ENCODE results near the gene SYTL2.
"Not testable (repeated sequence)": the region's sequence is repeated elsewhere in the genome, so short reads cannot be mapped to it uniquely, and the experiment has no call there.

Gene SYTL2

GRCh38 chr11:85680897-85681296, 130.0 kb downstream of the SYTL2 start:
- peak; percentile 15 for DNase-seq

GRCh38 chr11:85679576-85679975, 131.4 kb downstream of the SYTL2 start:
- no peak for DNase-seq

GRCh38 chr11:85673393-85673792, 137.5 kb downstream of the SYTL2 start:
- DNase-seq, result no peak

- no peak for DNase-seq
Observed at GRCh38 chr11:85672105-85672902, 138.6 kb downstream of the SYTL2 start.

- not testable (repeated sequence) for DNase-seq
Observed at GRCh38 chr11:85670949-85671663, 139.8 kb downstream of the SYTL2 start.

GRCh38 chr11:85668157-85668556, 142.8 kb downstream of the SYTL2 start:
- no peak for DNase-seq

- DNase-seq, result no peak
Observed at GRCh38 chr11:85666687-85667086, 144.3 kb downstream of the SYTL2 start.

GRCh38 chr11:85665733-85666132, 145.2 kb downstream of the SYTL2 start:
- peak; percentile 15 for DNase-seq

GRCh38 chr11:85664615-85665481, 146.1 kb downstream of the SYTL2 start, which contains the start of gene CREBZF:
Gene CREBZF (minus strand): TSS chr11:85665129. CDS start chr11:85664875, 254 bp downstream.
- DNase-seq, result peak; percentile 95

- peak; percentile 88 for DNase-seq
Observed at GRCh38 chr11:85663753-85664614, 147.0 kb downstream of the SYTL2 start.

- DNase-seq, result peak; percentile 36
Observed at GRCh38 chr11:85663080-85663752, 147.7 kb downstream of the SYTL2 start.

- DNase-seq, result no peak
Observed at GRCh38 chr11:85661972-85662664, 148.8 kb downstream of the SYTL2 start.

GRCh38 chr11:85658180-85658579, 152.8 kb downstream of the SYTL2 start:
- DNase-seq, result no peak

GRCh38 chr11:85656777-85657176, 154.2 kb downstream of the SYTL2 start:
- DNase-seq, result no peak

- not testable (repeated sequence) for DNase-seq
Observed at GRCh38 chr11:85654343-85654742, 156.6 kb downstream of the SYTL2 start.

- no peak for DNase-seq
Observed at GRCh38 chr11:85652786-85653447, 158.0 kb downstream of the SYTL2 start.

- DNase-seq, result no peak
Observed at GRCh38 chr11:85651118-85651517, 159.8 kb downstream of the SYTL2 start.

GRCh38 chr11:85647604-85648299, 163.2 kb downstream of the SYTL2 start, which contains the start of gene TMEM126A:
Gene TMEM126A (plus strand): TSS chr11:85647967. CDS start chr11:85650256, 2,289 bp downstream.
- peak; percentile 88 for DNase-seq

GRCh38 chr11:85647078-85647477, 163.9 kb downstream of the SYTL2 start:
- DNase-seq, result no peak
